ENCODE data around the gene LMO4. TPM values are rescaled to one million over a fixed set of nuclear protein-coding genes. Genes with fewer than 3 reads are reported as not detected.

LMO4 gene
- total and polyA plus RNA-seq, 2 of the 13 experiments (the other 11 are each of a cell fraction or from before 2014, with no cell fraction given): 19.3 to 49.9 TPM

DNA sequence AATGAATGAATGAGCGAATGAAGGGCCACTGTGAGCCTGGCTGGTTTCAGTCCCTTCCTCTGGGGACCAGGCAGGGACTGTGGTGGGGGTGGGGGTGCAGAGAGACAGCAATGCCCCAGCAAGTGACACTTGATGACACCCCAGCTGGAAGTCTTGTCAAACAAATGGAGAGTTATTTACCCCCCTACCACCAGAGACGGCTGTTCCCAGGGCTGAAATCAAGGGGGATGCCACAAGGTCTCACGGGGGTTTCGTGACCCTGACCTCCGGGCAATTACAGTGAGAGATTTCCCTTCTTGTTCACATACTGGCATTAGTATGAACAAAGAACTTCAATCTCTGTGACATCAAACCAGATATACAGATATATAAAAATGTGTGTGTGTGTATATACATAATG is 34.0 kb upstream of the LMO4 start:
- Histone ChIP-seq H3K36me3 (replicated peaks in 1 of 2; ENCODE audit: control insufficient read depth in 1 of 2, insufficient read depth in 2 of 2, low read length in 2 of 2) (no peaks in the 10 kb centered on the region), H3K4me2 (ENCODE audit: low read depth, low read length) (no peak overlapping the region), H3K79me2 (ENCODE audit: insufficient read depth, low read length) (no peaks in the 10 kb centered on the region), H4K20me1 (ENCODE audit: insufficient read depth, low read length) (no peaks in the 10 kb centered on the region), H3K27ac (ENCODE audit: extremely low read length, insufficient read depth, low read length) (no peak overlapping the region), H3K4me1 (ENCODE audit: insufficient read depth, low read length) (no peaks in the 10 kb centered on the region), H3K9me3 (ENCODE audit: low read length) (no peaks in the 10 kb centered on the region), H3K4me3 (replicated peaks in 1 of 3; ENCODE audit: insufficient read depth in 1 of 3, low read depth in 2 of 3, low read length in 3 of 3) (no peak overlapping the region), H3K9ac (ENCODE audit: insufficient read depth, low read depth, low read length) (no peak overlapping the region), H3K27me3 (ENCODE audit: control insufficient read depth in 1 of 2, insufficient read depth in 2 of 2, low read length in 2 of 2) (no peaks in the 10 kb centered on the region; a peak in 1 of 5 replicates), H2AFZ (ENCODE audit: low read length) (no peak overlapping the region)
- intact Hi-C loops (cut with micrococcal nuclease; ENCODE audit: unreplicated experiment) (no loop called here), in situ Hi-C loops (cut with HindIII; ENCODE audit: extremely low pct_ligation_motif_present, low pct_unique_long_range_greater_than_20kb) (no loop called here)
- ChIA-PET POLR2A (no interaction called here), CTCF (ENCODE audit: low intra/inter-chr PET ratio, low total read pairs) (interaction anchor here (1.7 kb wide), 1 partner anchor 767 kb away, joined by 4 read pairs; no protein-coding TSS in a partner anchor)
- DNase-seq (ENCODE audit: low spot score): no peak
- no peak for FAIRE-seq
- 11% methylated on average over 4 of the region's 5 CpGs for WGBS (ENCODE audit: low lambda C conversion rate)
- BruUV-seq (replicated peaks): no TSS peak
- no peak for ATAC-seq
- TF ChIP-seq ZNF547 (CRISPR knock-in tag; IDR thresholded peaks at IDR 0.05): no peak
- no peak for TF ChIP-seq ZKSCAN8 (CRISPR knock-in tag; IDR thresholded peaks at IDR 0.05; ENCODE audit: borderline replicate concordance)
- TF ChIP-seq, protein P1, sequence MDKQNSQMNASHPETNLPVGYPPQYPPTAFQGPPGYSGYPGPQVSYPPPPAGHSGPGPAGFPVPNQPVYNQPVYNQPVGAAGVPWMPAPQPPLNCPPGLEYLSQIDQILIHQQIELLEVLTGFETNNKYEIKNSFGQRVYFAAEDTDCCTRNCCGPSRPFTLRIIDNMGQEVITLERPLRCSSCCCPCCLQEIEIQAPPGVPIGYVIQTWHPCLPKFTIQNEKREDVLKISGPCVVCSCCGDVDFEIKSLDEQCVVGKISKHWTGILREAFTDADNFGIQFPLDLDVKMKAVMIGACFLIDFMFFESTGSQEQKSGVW (CRISPR knock-in tag; IDR thresholded peaks at IDR 0.05; ENCODE audit: borderline replicate concordance): no peak
- TF ChIP-seq CHCHD3 (CRISPR knock-in tag; IDR thresholded peaks at IDR 0.05): no peak
- TF ChIP-seq ATF7-NPFF (CRISPR knock-in tag; IDR thresholded peaks at IDR 0.05; ENCODE audit: low read depth): no peak
- no peak for TF ChIP-seq PRMT3 (CRISPR knock-in tag; IDR thresholded peaks at IDR 0.05; ENCODE audit: borderline replicate concordance, low read depth)
- TF ChIP-seq, protein P2, sequence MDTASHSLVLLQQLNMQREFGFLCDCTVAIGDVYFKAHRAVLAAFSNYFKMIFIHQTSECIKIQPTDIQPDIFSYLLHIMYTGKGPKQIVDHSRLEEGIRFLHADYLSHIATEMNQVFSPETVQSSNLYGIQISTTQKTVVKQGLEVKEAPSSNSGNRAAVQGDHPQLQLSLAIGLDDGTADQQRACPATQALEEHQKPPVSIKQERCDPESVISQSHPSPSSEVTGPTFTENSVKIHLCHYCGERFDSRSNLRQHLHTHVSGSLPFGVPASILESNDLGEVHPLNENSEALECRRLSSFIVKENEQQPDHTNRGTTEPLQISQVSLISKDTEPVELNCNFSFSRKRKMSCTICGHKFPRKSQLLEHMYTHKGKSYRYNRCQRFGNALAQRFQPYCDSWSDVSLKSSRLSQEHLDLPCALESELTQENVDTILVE (CRISPR knock-in tag; IDR thresholded peaks at IDR 0.05): no peak
- no peak for TF ChIP-seq TEAD2 (CRISPR knock-in tag; IDR thresholded peaks at IDR 0.05)
- no peak for TF ChIP-seq FIP1L1 (IDR thresholded peaks at IDR 0.05; ENCODE audit: borderline replicate concordance, insufficient read depth, low read depth, low read length)
- TF ChIP-seq ZMYM3 (CRISPR knock-in tag; IDR thresholded peaks at IDR 0.05): no peak
- no peak for TF ChIP-seq KMT2B (CRISPR knock-in tag; IDR thresholded peaks at IDR 0.05)
- TF ChIP-seq, protein P3, sequence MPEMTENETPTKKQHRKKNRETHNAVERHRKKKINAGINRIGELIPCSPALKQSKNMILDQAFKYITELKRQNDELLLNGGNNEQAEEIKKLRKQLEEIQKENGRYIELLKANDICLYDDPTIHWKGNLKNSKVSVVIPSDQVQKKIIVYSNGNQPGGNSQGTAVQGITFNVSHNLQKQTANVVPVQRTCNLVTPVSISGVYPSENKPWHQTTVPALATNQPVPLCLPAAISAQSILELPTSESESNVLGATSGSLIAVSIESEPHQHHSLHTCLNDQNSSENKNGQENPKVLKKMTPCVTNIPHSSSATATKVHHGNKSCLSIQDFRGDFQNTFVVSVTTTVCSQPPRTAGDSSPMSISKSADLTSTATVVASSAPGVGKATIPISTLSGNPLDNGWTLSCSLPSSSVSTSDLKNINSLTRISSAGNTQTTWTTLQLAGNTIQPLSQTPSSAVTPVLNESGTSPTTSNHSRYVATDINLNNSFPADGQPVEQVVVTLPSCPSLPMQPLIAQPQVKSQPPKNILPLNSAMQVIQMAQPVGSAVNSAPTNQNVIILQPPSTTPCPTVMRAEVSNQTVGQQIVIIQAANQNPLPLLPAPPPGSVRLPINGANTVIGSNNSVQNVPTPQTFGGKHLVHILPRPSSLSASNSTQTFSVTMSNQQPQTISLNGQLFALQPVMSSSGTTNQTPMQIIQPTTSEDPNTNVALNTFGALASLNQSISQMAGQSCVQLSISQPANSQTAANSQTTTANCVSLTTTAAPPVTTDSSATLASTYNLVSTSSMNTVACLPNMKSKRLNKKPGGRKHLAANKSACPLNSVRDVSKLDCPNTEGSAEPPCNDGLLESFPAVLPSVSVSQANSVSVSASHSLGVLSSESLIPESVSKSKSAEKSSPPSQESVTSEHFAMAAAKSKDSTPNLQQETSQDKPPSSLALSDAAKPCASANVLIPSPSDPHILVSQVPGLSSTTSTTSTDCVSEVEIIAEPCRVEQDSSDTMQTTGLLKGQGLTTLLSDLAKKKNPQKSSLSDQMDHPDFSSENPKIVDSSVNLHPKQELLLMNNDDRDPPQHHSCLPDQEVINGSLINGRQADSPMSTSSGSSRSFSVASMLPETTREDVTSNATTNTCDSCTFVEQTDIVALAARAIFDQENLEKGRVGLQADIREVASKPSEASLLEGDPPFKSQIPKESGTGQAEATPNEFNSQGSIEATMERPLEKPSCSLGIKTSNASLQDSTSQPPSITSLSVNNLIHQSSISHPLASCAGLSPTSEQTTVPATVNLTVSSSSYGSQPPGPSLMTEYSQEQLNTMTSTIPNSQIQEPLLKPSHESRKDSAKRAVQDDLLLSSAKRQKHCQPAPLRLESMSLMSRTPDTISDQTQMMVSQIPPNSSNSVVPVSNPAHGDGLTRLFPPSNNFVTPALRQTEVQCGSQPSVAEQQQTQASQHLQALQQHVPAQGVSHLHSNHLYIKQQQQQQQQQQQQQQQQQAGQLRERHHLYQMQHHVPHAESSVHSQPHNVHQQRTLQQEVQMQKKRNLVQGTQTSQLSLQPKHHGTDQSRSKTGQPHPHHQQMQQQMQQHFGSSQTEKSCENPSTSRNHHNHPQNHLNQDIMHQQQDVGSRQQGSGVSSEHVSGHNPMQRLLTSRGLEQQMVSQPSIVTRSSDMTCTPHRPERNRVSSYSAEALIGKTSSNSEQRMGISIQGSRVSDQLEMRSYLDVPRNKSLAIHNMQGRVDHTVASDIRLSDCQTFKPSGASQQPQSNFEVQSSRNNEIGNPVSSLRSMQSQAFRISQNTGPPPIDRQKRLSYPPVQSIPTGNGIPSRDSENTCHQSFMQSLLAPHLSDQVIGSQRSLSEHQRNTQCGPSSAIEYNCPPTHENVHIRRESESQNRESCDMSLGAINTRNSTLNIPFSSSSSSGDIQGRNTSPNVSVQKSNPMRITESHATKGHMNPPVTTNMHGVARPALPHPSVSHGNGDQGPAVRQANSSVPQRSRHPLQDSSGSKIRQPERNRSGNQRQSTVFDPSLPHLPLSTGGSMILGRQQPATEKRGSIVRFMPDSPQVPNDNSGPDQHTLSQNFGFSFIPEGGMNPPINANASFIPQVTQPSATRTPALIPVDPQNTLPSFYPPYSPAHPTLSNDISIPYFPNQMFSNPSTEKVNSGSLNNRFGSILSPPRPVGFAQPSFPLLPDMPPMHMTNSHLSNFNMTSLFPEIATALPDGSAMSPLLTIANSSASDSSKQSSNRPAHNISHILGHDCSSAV (CRISPR knock-in tag; IDR thresholded peaks at IDR 0.05; ENCODE audit: borderline replicate concordance): no peak
